H9 (cell line): ENCODE results near the gene SBNO1. TPM values are rescaled to one million over a fixed set of nuclear protein-coding genes. Genes with fewer than 3 reads are reported as not detected.

Experiments used
- DNase-seq: peaks from one replicate; pipeline ENCODE4 v3.0.0-alpha.2; 2017
- H2AFZ ChIP-seq: one replicate; pipeline ENCODE4 v1.6.1; 2013; ENCODE audit warnings: mild to moderate bottlenecking, low read length, control low read depth, moderate library complexity
- H2AK5ac ChIP-seq: 2 replicates; pipeline ENCODE4 v1.6.1; 2013; ENCODE audit warnings: low read length, control low read depth, mixed read lengths; ENCODE audit not compliant: insufficient read length
- H2BK120ac ChIP-seq: one replicate; pipeline ENCODE4 v1.6.1; 2013; ENCODE audit warnings: low read depth, mild to moderate bottlenecking, low read length, control low read depth, inconsistent platforms; ENCODE audit not compliant: poor library complexity, severe bottlenecking
- H2BK12ac ChIP-seq: 2 replicates; pipeline ENCODE4 v1.6.1; 2013; ENCODE audit warnings: low read length, control low read depth, mixed read lengths, low read depth; ENCODE audit not compliant: insufficient read length
- H2BK15ac ChIP-seq: 2 replicates; pipeline ENCODE4 v1.6.1; 2013; ENCODE audit warnings: low read depth, low read length, control low read depth
- H2BK20ac ChIP-seq: one replicate; pipeline ENCODE4 v1.6.1; 2013; ENCODE audit warnings: low read depth, mild to moderate bottlenecking, low read length, control low read depth, inconsistent platforms; ENCODE audit not compliant: poor library complexity, severe bottlenecking
- H2BK5ac ChIP-seq: 2 replicates; pipeline ENCODE4 v1.6.1; 2013; ENCODE audit warnings: low read length, control low read depth, mixed read lengths; ENCODE audit not compliant: insufficient read length
- H3K14ac ChIP-seq: 2 replicates; pipeline ENCODE4 v1.6.1; 2013; ENCODE audit warnings: low read length, control low read depth; ENCODE audit not compliant: insufficient read depth
- H3K18ac ChIP-seq: 2 replicates; pipeline ENCODE4 v1.6.1; 2013; ENCODE audit warnings: low read depth, mild to moderate bottlenecking, mixed read lengths, low read length, control low read depth; ENCODE audit not compliant: insufficient read length
- H3K23ac ChIP-seq: 2 replicates; pipeline ENCODE4 v1.6.1; 2013; ENCODE audit warnings: low read length, control low read depth, mixed read lengths, low read depth; ENCODE audit not compliant: insufficient read length
- H3K23me2 ChIP-seq: 2 replicates; pipeline ENCODE4 v1.6.1; 2013; ENCODE audit warnings: low read depth, mild to moderate bottlenecking, mixed read lengths, low read length, control low read depth; ENCODE audit not compliant: insufficient read length, poor library complexity, severe bottlenecking
- H3K27ac ChIP-seq: 2 replicates; pipeline ENCODE4 v1.5.1; 2013; ENCODE audit warnings: low read length, control low read depth, mixed read lengths, low read depth; ENCODE audit not compliant: insufficient read length
- H3K27me3 ChIP-seq: 2 replicates; pipeline ENCODE4 v1.6.1; 2013; ENCODE audit warnings: low read length, control low read depth, inconsistent platforms; ENCODE audit not compliant: insufficient read depth
- H3K4ac ChIP-seq: 2 replicates; pipeline ENCODE4 v1.6.1; 2013; ENCODE audit warnings: low read depth, mild to moderate bottlenecking, control low read depth, inconsistent platforms, low read length, moderate library complexity
- H3K4me1 ChIP-seq: 2 replicates; pipeline ENCODE4 v1.6.1; 2013; ENCODE audit warnings: low read length, control low read depth, inconsistent platforms; ENCODE audit not compliant: insufficient read depth
- H3K4me2 ChIP-seq: 2 replicates; pipeline ENCODE4 v1.6.1; 2013; ENCODE audit warnings: low read length, control low read depth, mixed read lengths; ENCODE audit not compliant: insufficient read length, insufficient read depth
- H3K56ac ChIP-seq: 2 replicates; pipeline ENCODE4 v1.6.1; 2013; ENCODE audit warnings: low read depth, mild to moderate bottlenecking, mixed read lengths, low read length, control low read depth; ENCODE audit not compliant: insufficient read length
- H3K79me1 ChIP-seq: 2 replicates; pipeline ENCODE4 v1.6.1; 2013; ENCODE audit warnings: low read depth, mild to moderate bottlenecking, moderate library complexity, low read length, control low read depth, inconsistent platforms; ENCODE audit not compliant: insufficient read depth, poor library complexity, severe bottlenecking
- H3K79me2 ChIP-seq: 2 replicates; pipeline ENCODE4 v1.6.1; 2013; ENCODE audit warnings: low read length, control low read depth, inconsistent platforms; ENCODE audit not compliant: insufficient read depth
- H3K9ac ChIP-seq: 2 replicates; pipeline ENCODE4 v1.6.1; 2013; ENCODE audit warnings: low read length, control low read depth, mixed read lengths; ENCODE audit not compliant: insufficient read length; ENCODE audit errors: extremely low read depth
- H3K9me3 ChIP-seq: one replicate; pipeline ENCODE4 v1.6.1; 2013; ENCODE audit warnings: low read depth, low read length, inconsistent platforms; ENCODE audit not compliant: control insufficient read depth
- H3T11ph ChIP-seq: one replicate; pipeline ENCODE4 v1.6.1; 2013; ENCODE audit warnings: mild to moderate bottlenecking, low read length, control low read depth, inconsistent platforms
- H4K20me1 ChIP-seq: one replicate; pipeline ENCODE4 v1.6.1; 2013; ENCODE audit not compliant: control insufficient read depth, insufficient read length, insufficient read depth
- H4K5ac ChIP-seq: 2 replicates; pipeline ENCODE4 v1.6.1; 2013; ENCODE audit warnings: low read depth, mild to moderate bottlenecking, mixed read lengths, low read length, control low read depth; ENCODE audit not compliant: insufficient read length
- H4K8ac ChIP-seq: replicated peaks from 2 replicates; pipeline ENCODE4 v1.6.1; 2013; ENCODE audit warnings: low read length, control low read depth, mixed read lengths, low read depth; ENCODE audit not compliant: insufficient read length
- H4K91ac ChIP-seq: 2 replicates; pipeline ENCODE4 v1.6.1; 2013; ENCODE audit warnings: low read depth, mild to moderate bottlenecking, moderate library complexity, mixed read lengths, low read length, control low read depth; ENCODE audit not compliant: insufficient read length
- H3K27ac Mint-ChIP-seq, 3 experiments: 2 replicates in 2 of 3; 3 replicates in 1 of 3; pipeline ENCODE4 v1.8.0; 2020 to 2021; ENCODE audit warnings: mixed read lengths in 3 of 3, mild to moderate bottlenecking in 1 of 3, moderate library complexity in 1 of 3
- H3K27me3 Mint-ChIP-seq: 2 replicates; pipeline ENCODE4 v1.8.0; 2021; ENCODE audit warnings: low read depth, mild to moderate bottlenecking, moderate library complexity, mixed read lengths
- H3K36me3 Mint-ChIP-seq, 3 experiments: 2 replicates in 2 of 3; 3 replicates in 1 of 3; pipeline ENCODE4 v1.8.0; 2020 to 2021; ENCODE audit warnings: low read depth in 3 of 3, mixed read lengths in 3 of 3; ENCODE audit not compliant: insufficient read depth in 1 of 3
- H3K4me1 Mint-ChIP-seq, 2 experiments: 2 replicates each; pipeline ENCODE4 v1.8.0; 2020; ENCODE audit warnings: mixed read lengths in 2 of 2
- H3K4me3 Mint-ChIP-seq, 2 experiments: 2 replicates in 1 of 2; 3 replicates in 1 of 2; pipeline ENCODE4 v1.8.0; 2020 to 2021; ENCODE audit warnings: mild to moderate bottlenecking in 2 of 2, mixed read lengths in 2 of 2, moderate library complexity in 1 of 2
- H3K9me3 Mint-ChIP-seq, 2 experiments: 2 replicates in 1 of 2; 3 replicates in 1 of 2; pipeline ENCODE4 v1.8.0; 2020; ENCODE audit warnings: mild to moderate bottlenecking in 2 of 2, mixed read lengths in 2 of 2, moderate library complexity in 1 of 2
- CTCF ChIP-seq: fragments of 200-600 bp; sonication (generic); conservative IDR thresholded peaks from 3 replicates; pipeline ENCODE4 v1.8.0; 2021; ENCODE audit warnings: antibody characterized with exemption, mild to moderate bottlenecking
- whole genome bisulfite sequencing: extraction: QIAGEN DNeasy Blood & Tissue Kit; methylation state at CpG from one replicate; pipeline ENCODE4 v1.1.7; 2013; ENCODE audit warnings: missing lambda C conversion rate, low lambda C conversion rate, mixed read lengths; ENCODE audit not compliant: insufficient read length; ENCODE audit errors: extremely low coverage; 5-methylcytosine and 5-hydroxymethylcytosine counted together
- total RNA-seq: library from RNA; stranded (reverse); gene quantifications from 2 replicates; pipeline ENCODE4 v1.2.1, GENCODE V29; 2021

Gene SBNO1
- total RNA-seq, 1 experiment from 2014 or later = 47.5 TPM

DNA sequence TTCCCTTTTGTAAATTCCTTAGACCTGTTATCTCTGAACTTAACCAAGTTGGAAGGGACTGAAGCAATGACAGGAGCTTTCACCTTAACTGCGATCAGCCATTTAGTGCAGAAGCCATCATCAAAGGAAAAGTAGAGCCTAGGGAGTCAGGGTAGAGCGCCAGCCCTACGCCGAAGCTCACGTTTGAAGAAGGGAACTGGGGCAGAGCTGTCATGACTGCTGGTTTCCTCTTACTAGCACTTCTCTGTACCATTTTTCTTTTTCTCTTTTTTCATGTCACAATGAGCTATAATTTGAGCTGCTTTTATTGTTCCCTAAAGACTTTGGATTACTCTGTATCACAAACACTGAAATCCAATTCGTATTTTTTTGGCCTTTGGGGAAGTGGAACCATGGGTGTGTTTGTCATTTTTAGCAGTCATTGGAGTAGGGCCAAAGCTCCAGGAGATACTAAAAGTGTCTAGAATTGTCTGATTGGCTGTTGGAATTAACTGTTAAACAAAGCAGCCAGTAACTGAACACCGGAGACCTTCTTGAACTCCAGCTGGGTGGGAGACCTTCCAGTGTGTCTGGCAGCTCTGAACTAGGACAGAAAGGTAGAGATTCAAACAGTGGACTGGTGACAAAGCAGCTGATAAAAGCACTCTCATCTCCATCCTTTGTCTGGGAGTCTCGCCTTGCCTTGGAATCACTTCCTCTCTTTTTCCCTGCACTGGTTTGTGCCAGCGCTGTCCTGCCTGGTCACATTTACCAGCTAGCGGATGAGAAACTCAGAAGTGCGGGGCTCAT, 122.3 kb downstream of the SBNO1 start:
- no peak overlapping the region for H3K4ac ChIP-seq
- peaks cover 0 to 18% of the 10 kb centered on the region in 2 experiments; a peak in 3 of 4 replicates for H3K4me1 Mint-ChIP-seq
- H3K4me1 ChIP-seq = no peaks in the 10 kb centered on the region
- H3T11ph ChIP-seq = no peak overlapping the region
- no peak for TF ChIP-seq CTCF
- no peak overlapping the region for H2BK5ac ChIP-seq
- no CpG with 5 or more reads among the region's 11 CpGs for WGBS
- peaks cover 4 to 15% of the 10 kb centered on the region in 2 experiments for H3K9me3 Mint-ChIP-seq
- peaks cover 3% of the 10 kb centered on the region for H4K20me1 ChIP-seq
- no peak overlapping the region for H4K5ac ChIP-seq
- peak overlapping the region in 2 of 3 experiments; percentile 25 to 29; a peak in 3 of 7 replicates for H3K27ac Mint-ChIP-seq
- no peak overlapping the region for H3K56ac ChIP-seq
- no peaks in the 10 kb centered on the region for H3K23me2 ChIP-seq
- H3K4me3 Mint-ChIP-seq = no peak overlapping the region
- no peak overlapping the region for H2AK5ac ChIP-seq
- no peak for DNase-seq
- no peak overlapping the region for H3K9ac ChIP-seq
- H3K9me3 ChIP-seq = no peaks in the 10 kb centered on the region
- H3K18ac ChIP-seq = no peak overlapping the region
- no peaks in the 10 kb centered on the region for H3K27me3 ChIP-seq
- no peak overlapping the region for H4K91ac ChIP-seq
- no peak overlapping the region for H2BK20ac ChIP-seq
- no peak overlapping the region for H2BK12ac ChIP-seq
- H3K79me1 ChIP-seq = no peaks in the 10 kb centered on the region
- H3K27me3 Mint-ChIP-seq = no peaks in the 10 kb centered on the region
- no peak overlapping the region for H3K4me2 ChIP-seq
- no peak overlapping the region for H2BK15ac ChIP-seq
- H4K8ac ChIP-seq = no peak overlapping the region
- no peak overlapping the region for H2AFZ ChIP-seq
- H2BK120ac ChIP-seq = no peak overlapping the region
- H3K36me3 Mint-ChIP-seq = peaks cover 28 to 50% (median 44%) of the 10 kb centered on the region in 3 experiments
- H3K79me2 ChIP-seq = no peaks in the 10 kb centered on the region; the same call in 1 of the 2 replicates
- no peak overlapping the region for H3K14ac ChIP-seq
- no peak overlapping the region for H3K23ac ChIP-seq
- no peak overlapping the region for H3K27ac ChIP-seq

Other genes starting within 250 kb of the SBNO1 start
- 1.2 and 1.8 TPM in 2 replicates for gene PITPNM2, start 213.8 kb downstream of the SBNO1 start, total RNA-seq
- 58.3 and 60.5 TPM in 2 replicates for gene MPHOSPH9, start 131.7 kb downstream of the SBNO1 start, total RNA-seq
- 13.0 and 14.8 TPM in 2 replicates for gene MTRFR, start 131.4 kb downstream of the SBNO1 start, total RNA-seq
- 209 TPM in 2 replicates for gene CDK2AP1, start 93.0 kb downstream of the SBNO1 start, total RNA-seq
- 21.7 and 23.8 TPM in 2 replicates for gene KMT5A, start 19.3 kb upstream of the SBNO1 start, total RNA-seq
- gene RILPL2, start 71.8 kb upstream of the SBNO1 start, total RNA-seq = 1.3 and 1.4 TPM in 2 replicates
- 16.3 and 16.5 TPM in 2 replicates for gene SNRNP35, start 93.3 kb upstream of the SBNO1 start, total RNA-seq
- 7.9 and 8.1 TPM in 2 replicates for gene RILPL1, start 168.9 kb upstream of the SBNO1 start, total RNA-seq
- 204 and 205 TPM in 2 replicates for gene TMED2, start 219.7 kb upstream of the SBNO1 start, total RNA-seq
- gene DDX55, start 237.3 kb upstream of the SBNO1 start, total RNA-seq = 47.1 and 51.7 TPM in 2 replicates